Non-pigmented ciliary epithelial cell (primary cell): ENCODE results near the gene TCL1B.

Source experiments
- DNase-seq: peaks from one replicate; pipeline ENCODE4 v3.0.0-alpha.2; 2010; ENCODE audit warnings: low read depth

TCL1B gene

DNA sequence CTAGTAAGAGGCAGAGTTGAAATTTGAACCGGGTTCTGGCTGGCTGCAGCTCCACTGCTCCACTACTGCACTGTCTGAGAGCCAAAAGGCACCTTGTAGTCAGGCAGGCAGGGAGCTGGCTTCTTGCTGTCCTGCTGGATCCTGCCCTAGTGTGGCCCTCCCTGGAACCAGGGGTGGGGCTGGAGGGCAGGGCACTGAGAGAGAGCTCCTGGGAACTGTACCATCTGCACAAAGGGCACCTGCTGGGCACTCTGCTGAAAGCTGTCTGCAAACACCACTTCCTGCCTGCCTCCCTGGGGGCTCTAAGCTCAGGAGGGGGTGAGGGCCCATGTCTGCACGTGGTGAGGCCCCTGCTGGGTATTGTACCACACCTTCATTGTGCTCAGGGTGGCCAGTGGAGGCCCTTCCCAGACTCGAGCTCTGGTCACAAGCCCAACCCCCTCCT is 19.0 kb upstream of the TCL1B start:
- DNase-seq = no peak

DNA sequence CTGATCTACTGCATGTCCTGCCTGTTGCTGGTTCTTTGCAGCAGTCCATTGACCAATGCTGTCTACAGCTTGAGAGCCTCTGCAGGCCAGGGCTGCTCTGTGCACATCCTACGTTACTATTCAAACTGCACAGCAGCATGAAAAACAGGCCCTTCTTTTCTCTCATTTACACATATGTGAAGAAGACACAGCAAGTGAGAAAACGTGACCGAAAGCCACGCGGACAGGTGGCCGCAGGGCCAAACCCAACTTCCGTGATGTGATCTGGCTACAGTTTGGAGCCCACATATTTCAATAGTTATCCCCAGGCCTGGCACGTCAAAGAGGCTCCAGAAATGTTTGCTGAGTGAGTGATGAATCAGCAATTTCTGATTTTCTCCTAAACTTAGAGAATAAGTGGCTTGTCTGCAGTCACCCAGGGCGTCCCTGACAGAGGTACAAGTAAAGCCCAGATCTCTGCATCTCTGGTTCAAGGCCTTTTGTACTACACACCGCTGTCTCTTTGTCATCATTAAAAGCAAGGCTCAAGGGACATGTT is 17.9 kb upstream of the TCL1B start:
- DNase-seq = no peak

GRCh38 chr14:95674613-95675012 is 11.6 kb upstream of the TCL1B start:
- no peak for DNase-seq

- no peak for DNase-seq
Observed at GRCh38 chr14:95675486-95675885, 10.7 kb upstream of the TCL1B start.

- no peak for DNase-seq
Observed at GRCh38 chr14:95677179-95677835, 8.9 kb upstream of the TCL1B start.

GRCh38 chr14:95679148-95679815 is 6.9 kb upstream of the TCL1B start:
- no peak for DNase-seq

GRCh38 chr14:95679998-95680735 is 6.1 kb upstream of the TCL1B start:
- no peak for DNase-seq

DNA sequence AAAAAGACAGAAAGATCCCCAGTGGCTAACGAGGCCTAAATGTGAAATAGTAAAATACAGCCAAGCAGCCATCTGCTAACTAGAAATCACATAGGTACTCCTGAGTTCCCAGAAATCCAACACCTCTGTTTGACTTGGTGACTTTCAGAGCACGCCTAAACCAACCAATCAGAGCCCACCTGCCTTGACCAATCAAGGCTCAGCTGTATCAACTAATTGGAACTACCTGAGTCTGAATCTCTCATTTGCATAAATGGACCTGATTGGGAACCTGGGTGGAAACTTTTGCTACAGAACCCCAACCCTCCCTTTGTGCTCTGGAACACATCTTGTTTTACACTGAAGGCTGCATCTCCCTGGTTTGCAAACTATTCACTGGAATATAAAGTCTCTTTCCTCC is 5.1 kb upstream of the TCL1B start:
- no peak for DNase-seq

- no peak for DNase-seq
Observed at GRCh38 chr14:95683793-95684192, 2.4 kb upstream of the TCL1B start.

- no peak for DNase-seq
Observed at GRCh38 chr14:95686935-95687334, 709 bp downstream of the TCL1B start.

DNA sequence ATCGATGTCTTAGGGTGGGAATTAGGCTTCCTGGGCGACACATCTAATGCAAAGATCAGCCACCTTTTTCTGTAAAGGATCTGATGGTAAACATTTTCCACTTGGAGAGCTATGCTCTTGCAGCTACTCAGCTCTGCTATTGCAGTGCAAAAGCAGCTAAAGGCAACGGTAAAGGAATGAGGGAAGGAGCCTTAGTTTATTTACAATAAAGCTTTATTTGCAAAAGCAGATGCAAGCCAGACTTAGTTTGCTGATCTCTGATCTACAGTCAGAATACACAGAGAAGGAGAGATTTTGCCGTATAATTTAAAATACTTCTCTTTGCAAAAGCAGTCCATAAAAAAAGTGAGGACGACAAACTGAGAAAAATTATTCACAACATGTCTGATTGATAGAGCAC is 3.2 kb downstream of the TCL1B start:
- no peak for DNase-seq

DNA sequence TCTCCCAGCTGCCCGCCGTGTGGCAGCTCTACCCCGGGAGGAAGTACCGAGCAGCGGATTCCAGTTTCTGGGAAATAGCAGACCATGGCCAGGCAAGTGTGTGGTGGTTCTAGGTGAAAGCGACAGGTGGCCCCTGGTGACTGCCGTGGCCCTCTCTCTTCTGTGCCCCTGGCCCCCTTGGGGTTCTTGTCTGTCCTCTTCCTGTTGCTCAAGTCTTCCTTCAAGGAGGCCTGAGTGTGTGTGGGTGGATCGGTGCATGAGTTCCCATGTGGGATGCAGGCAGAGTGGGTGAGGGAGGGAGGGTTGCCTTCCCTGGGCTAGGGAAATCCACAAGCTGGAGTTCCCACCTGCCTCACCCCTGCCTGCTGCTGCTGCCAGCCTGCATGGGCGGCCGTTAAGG is 4.6 kb downstream of the TCL1B start:
- DNase-seq = no peak

DNA sequence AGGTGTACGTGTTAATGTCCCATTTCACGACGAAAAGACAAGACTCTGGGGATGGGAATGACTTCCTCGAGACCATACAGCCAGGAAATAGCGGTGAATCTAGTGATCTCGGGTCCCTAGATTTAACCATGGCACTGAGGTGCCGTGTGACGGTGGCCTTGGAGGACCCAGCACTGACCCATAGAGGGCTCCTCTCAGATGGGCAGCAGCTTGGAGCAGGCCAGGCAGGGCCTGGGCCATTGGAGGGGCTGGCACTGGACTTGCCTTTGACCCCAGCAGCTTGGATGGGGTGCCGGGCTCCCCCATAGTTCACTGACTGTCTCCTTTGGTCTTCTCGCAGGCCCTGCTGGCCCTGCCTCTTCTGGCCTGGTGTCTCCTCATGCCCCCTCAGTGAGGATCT is 5.4 kb downstream of the TCL1B start:
- no peak for DNase-seq

GRCh38 chr14:95692109-95692508 is 5.9 kb downstream of the TCL1B start:
- no peak for DNase-seq

GRCh38 chr14:95695051-95695450 is 8.8 kb downstream of the TCL1B start:
- DNase-seq = no peak

- DNase-seq = no peak
Observed at GRCh38 chr14:95695913-95696312, 9.7 kb downstream of the TCL1B start.

- no peak for DNase-seq
Observed at GRCh38 chr14:95696741-95697140, 10.5 kb downstream of the TCL1B start.

DNA sequence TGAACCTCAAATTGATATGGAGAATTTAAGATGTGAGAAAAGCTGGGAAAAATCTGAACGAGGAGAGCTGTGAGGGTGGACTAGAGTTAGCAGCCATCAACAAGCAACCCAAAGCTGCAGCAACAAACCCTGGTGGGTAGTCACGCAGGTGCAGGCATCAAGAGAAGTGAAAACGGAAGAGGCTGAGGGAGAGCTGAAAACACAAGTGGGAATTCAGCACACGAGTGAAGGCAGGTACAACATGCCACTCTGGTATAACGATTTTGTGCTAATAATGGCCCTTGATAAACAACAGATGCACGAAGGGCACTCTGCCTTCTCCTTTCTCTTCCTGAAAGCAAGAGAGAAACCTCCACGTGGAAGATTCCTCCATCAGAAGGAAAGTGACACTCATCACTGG is 11.5 kb downstream of the TCL1B start:
- DNase-seq = no peak

DNA sequence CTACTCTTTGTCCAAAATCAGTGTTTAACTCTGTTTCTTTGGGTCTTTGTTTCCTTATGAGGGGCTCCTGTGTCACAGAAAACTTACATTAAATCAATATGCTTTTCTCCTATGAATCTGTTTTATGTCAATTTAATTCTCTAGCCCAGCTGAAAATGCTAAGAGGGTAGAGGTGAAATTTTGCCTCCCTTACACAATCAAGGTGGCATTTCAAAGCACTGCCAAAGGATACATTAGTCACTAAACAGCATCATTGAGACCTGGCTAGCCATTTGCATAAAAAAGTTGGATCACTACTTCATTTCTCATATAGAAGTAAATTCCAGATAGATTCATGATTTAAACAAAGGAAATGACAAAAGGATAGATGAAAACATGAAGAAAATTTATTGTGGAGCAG is 12.1 kb downstream of the TCL1B start:
- no peak for DNase-seq

DNA sequence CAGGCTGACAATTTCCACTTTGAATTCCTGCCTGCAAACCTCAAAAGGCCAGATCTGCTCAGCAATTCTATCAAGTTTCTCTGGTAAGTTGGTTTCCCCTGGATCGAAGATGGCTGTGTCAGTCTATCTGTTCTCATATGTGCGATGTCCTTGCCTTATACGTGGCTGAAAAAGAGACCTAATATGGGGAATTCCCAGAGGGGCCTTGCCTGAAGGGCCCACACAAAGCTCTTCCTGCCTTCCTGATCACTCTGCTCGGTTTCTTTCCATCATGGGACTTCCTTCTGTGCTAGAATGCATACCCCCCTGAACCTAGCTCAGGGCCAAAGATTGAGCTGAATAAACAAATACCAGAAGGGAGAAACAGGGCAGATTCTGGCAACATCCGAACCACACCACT is 13.2 kb downstream of the TCL1B start:
- no peak for DNase-seq

- no peak for DNase-seq
Observed at GRCh38 chr14:95700221-95700976, 14.2 kb downstream of the TCL1B start.

- no peak for DNase-seq
Observed at GRCh38 chr14:95701846-95702221, 15.6 kb downstream of the TCL1B start.
